Activated T-cell treated with anti-CD3 and anti-CD28 coated beads for 24 hours (primary cell): ENCODE results near the gene PTK7.
A peak's percentile ranks its signal among the peaks of the same experiment; 100 is the strongest.
"Not testable (repeated sequence)": the region's sequence is repeated elsewhere in the genome, so short reads cannot be mapped to it uniquely, and the experiment has no call there.

Experiments used
- DNase-seq: peaks from one replicate; pipeline ENCODE4 v3.0.0-alpha.2; 2020; ENCODE audit warnings: low read depth

The PTK7 gene

GRCh38 chr6:43054206-43054943 is 21.7 kb upstream of the PTK7 start:
- DNase-seq = no peak

- no peak for DNase-seq
These were observed 20.1 kb upstream of the PTK7 start for GRCh38 chr6:43055966-43056365.

- DNase-seq = no peak
These were observed 17.6 kb upstream of the PTK7 start for GRCh38 chr6:43058531-43058930.

GRCh38 chr6:43059168-43060033 is 16.7 kb upstream of the PTK7 start, which contains the start of the genes KLC4 and MRPL2:
TSS of gene KLC4 (plus strand) at chr6:43059631. CDS start at chr6:43061336, 1,705 bp downstream.
TSS of gene MRPL2 (minus strand) at chr6:43059434. CDS start at chr6:43059381, 53 bp downstream.
- peak; percentile 96 for DNase-seq

GRCh38 chr6:43060034-43060754 is 15.9 kb upstream of the PTK7 start:
- no peak for DNase-seq

- no peak for DNase-seq
These were observed 15.1 kb upstream of the PTK7 start for GRCh38 chr6:43060755-43061633.

- DNase-seq = no peak
These were observed 14.3 kb upstream of the PTK7 start for GRCh38 chr6:43061861-43062260.

GRCh38 chr6:43062818-43063217 is 13.3 kb upstream of the PTK7 start:
- DNase-seq = no peak

GRCh38 chr6:43070028-43070632 is 6.0 kb upstream of the PTK7 start:
- DNase-seq = no peak

GRCh38 chr6:43074847-43075669 is 1.1 kb upstream of the PTK7 start:
- DNase-seq = no peak

- DNase-seq = no peak
These were observed 584 bp downstream of the PTK7 start for GRCh38 chr6:43076464-43077332.

- no peak for DNase-seq
These were observed 1.3 kb downstream of the PTK7 start for GRCh38 chr6:43077333-43077809.

GRCh38 chr6:43077981-43078511 is 1.9 kb downstream of the PTK7 start:
- no peak for DNase-seq

GRCh38 chr6:43078691-43079090 is 2.6 kb downstream of the PTK7 start:
- DNase-seq = no peak

- DNase-seq = no peak
These were observed 4.9 kb downstream of the PTK7 start for GRCh38 chr6:43081043-43081442.

- DNase-seq = not testable (repeated sequence)
These were observed 5.8 kb downstream of the PTK7 start for GRCh38 chr6:43081922-43082321.

GRCh38 chr6:43082806-43083655 is 6.9 kb downstream of the PTK7 start:
- no peak for DNase-seq
